Measurements from ENCODE around the gene GPD2.

The GPD2 gene

DNA sequence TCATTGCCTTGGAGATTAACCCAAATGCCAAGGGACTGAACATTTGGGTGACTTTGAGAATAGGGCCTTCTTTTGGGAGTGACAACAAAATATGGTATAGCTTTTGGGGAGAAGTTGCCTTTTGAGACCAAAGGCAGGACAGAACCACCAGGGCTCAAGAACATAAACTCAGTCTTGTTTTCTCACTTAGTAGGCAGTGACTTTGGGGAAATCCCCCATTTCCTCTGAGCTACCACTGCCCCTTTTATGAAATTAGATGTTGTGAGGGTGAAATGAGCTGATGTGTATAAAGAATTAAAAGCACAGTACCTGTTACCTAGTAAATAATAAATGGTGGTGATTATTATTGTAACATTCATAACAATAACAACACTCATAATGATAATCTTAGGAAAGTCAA, 36.5 kb downstream of the GPD2 start:
- no peak for TF ChIP-seq CTCF (IDR thresholded peaks at IDR 0.05; ENCODE audit: low read depth, low read length)
- Histone ChIP-seq H3K27me3 (ENCODE audit: insufficient read depth, low read depth, severe bottlenecking) (no peaks in the 10 kb centered on the region), H3K36me3 (peaks cover 13% of the 10 kb centered on the region), H3K27ac (no peak overlapping the region), H3K4me3 (ENCODE audit: low read depth, low read length) (no peak overlapping the region), H3K9me3 (ENCODE audit: severe bottlenecking) (no peaks in the 10 kb centered on the region)
- DNase-seq = no peak

DNA sequence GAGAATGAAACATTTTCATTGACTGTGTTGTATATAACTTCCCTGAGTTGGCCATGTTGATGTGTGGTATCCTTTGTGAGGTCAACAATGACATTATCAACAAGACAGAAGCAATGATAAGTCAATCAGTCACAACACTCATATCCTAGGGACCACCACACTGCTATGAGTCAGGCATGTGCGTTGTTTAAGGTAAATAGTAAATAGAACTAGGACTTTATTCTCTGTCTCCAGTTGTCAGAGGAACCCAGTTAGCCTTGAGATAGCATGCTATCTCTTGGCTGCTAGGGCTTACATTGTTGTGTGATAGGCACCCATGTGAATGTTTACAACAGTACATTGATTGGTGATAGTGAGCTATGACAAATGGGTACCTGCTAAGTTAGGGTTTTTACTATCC, 37.3 kb downstream of the GPD2 start:
- no peak overlapping the region for H3K4me3 ChIP-seq (ENCODE audit: low read depth, low read length)
- H3K27me3 ChIP-seq (ENCODE audit: insufficient read depth, low read depth, severe bottlenecking) = no peaks in the 10 kb centered on the region
- no peak overlapping the region for H3K27ac ChIP-seq
- DNase-seq = no peak
- TF ChIP-seq CTCF (IDR thresholded peaks at IDR 0.05; ENCODE audit: low read depth, low read length) = no peak
- peaks cover 16% of the 10 kb centered on the region for H3K36me3 ChIP-seq
- no peaks in the 10 kb centered on the region for H3K9me3 ChIP-seq (ENCODE audit: severe bottlenecking)

DNA sequence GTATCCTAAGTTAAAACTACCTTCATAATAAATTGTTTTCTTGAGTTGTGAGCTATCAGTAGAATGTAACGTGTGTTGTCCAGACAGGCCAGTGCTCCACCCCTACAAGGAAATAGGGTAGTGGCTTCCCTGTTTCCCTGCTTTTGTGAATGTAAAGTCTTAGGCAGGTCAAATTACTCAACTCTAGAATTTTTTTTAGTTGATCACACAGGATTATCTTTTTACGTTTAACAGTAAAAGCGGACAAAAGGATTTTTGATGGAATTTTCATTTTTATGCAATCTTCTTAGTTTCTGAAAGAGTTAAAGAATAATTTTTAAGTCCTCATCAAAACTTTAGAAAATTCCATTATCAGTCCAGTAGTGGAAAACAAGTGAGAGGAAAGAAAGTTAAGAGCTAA, 38.2 kb downstream of the GPD2 start:
- Histone ChIP-seq H3K4me3 (ENCODE audit: low read depth, low read length) (no peak overlapping the region), H3K27me3 (ENCODE audit: insufficient read depth, low read depth, severe bottlenecking) (no peaks in the 10 kb centered on the region), H3K9me3 (ENCODE audit: severe bottlenecking) (no peaks in the 10 kb centered on the region), H3K27ac (no peak overlapping the region), H3K36me3 (peaks cover 21% of the 10 kb centered on the region)
- no peak for TF ChIP-seq CTCF (IDR thresholded peaks at IDR 0.05; ENCODE audit: low read depth, low read length)
- no peak for DNase-seq

GRCh38 chr2:156476021-156476849, 40.1 kb downstream of the GPD2 start:
- TF ChIP-seq CTCF (IDR thresholded peaks at IDR 0.05; ENCODE audit: low read depth, low read length) = no peak
- no peak overlapping the region for H3K27ac ChIP-seq

GRCh38 chr2:156476850-156477206, 40.6 kb downstream of the GPD2 start:
- Histone ChIP-seq H3K9me3 (ENCODE audit: severe bottlenecking) (no peaks in the 10 kb centered on the region), H3K4me3 (ENCODE audit: low read depth, low read length) (no peak overlapping the region), H3K27me3 (ENCODE audit: insufficient read depth, low read depth, severe bottlenecking) (no peaks in the 10 kb centered on the region), H3K27ac (no peak overlapping the region), H3K36me3 (peaks cover 24% of the 10 kb centered on the region)
- no peak for TF ChIP-seq CTCF (IDR thresholded peaks at IDR 0.05; ENCODE audit: low read depth, low read length)
- no peak for DNase-seq

More at GRCh38 chr2:156476021-156476849, 40.1 kb downstream of the GPD2 start:
- no peaks in the 10 kb centered on the region for H3K27me3 ChIP-seq (ENCODE audit: insufficient read depth, low read depth, severe bottlenecking)
- H3K36me3 ChIP-seq = peaks cover 24% of the 10 kb centered on the region
- no peak overlapping the region for H3K4me3 ChIP-seq (ENCODE audit: low read depth, low read length)
- no peak for DNase-seq
- no peaks in the 10 kb centered on the region for H3K9me3 ChIP-seq (ENCODE audit: severe bottlenecking)

GRCh38 chr2:156480376-156480775, 44.2 kb downstream of the GPD2 start:
- no peaks in the 10 kb centered on the region for H3K27me3 ChIP-seq (ENCODE audit: insufficient read depth, low read depth, severe bottlenecking)
- DNase-seq = no peak
- no peak for TF ChIP-seq CTCF (IDR thresholded peaks at IDR 0.05; ENCODE audit: low read depth, low read length)

More at GRCh38 chr2:156480376-156480775, 44.2 kb downstream of the GPD2 start:
- H3K36me3 ChIP-seq = peaks cover 24% of the 10 kb centered on the region
- H3K9me3 ChIP-seq (ENCODE audit: severe bottlenecking) = no peaks in the 10 kb centered on the region
- no peak overlapping the region for H3K4me3 ChIP-seq (ENCODE audit: low read depth, low read length)
- no peak overlapping the region for H3K27ac ChIP-seq

Measured in WERI-Rb-1 (cell line).